ENCODE measurements around the gene CSRP1. TPM values are rescaled to one million over a fixed set of nuclear protein-coding genes. Genes with fewer than 3 reads are reported as not detected.
"Not testable (repeated sequence)": the region's sequence is repeated elsewhere in the genome, so short reads cannot be mapped to it uniquely, and the experiment has no call there.

The CSRP1 gene
- polyA plus RNA-seq, 5 donors: 218 to 352 (median 252) TPM

DNA sequence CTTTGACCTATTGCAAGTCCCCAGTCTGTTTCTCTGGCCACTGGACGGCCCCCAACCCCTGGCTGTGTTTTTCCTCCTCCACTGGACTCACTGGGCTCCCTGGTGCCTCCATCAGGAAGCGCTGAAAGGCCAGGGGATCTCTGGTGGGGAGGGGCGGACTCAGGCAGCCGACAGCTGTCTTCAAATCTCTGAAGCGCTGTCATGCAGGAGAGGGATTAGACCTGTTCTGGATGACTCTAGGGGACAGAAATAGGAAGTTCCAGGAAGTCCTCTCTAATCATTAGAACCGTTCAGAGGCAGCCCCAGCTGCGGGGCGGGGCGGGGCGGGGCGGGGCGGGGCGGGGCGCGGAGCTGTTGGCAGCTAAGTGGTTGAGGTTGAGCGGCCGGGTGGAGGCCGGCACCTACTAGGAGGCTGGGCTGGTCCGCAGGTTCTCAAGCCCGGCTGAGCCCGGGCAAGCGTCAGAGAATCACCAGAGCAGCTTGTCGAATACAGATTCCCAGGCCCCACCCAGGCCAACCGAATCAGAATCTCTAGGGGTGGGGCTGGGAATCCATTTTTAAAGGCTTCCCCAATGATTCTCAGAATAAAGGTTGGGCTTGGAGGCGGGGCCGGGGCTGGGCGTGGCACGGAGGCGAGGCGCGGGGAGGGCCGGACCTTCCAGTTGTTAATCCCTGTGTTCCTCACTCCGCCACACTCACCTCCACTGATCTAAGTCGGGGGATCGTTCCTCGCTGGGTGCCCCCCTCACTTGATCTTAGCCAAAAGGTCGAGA lies 26.5 kb downstream of the CSRP1 start:
- no peak for DNase-seq

DNA sequence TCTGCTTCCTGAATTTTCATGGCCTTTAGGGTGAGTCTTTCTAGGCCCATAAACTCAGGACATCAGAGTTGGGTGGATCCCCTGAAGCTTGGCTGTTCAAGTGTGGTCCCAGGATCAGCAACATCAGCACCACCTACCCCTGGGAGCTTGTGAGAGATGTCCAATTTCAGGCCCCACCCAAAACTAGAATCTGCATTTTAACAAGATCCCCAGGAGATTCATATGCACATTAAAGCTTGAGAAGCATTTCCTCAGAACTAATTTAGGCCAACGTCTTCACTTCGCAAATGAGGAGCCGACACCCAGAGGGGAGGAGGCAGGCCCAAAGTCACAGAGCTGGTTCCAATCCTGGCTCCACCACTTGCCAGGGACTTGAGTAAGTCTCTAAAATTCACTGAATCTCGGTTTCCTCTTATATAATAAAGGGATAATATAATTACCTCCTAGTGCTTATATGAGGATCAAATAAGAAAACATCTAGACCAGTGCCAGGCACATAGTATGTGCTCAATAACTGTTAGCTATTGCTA lies 27.7 kb downstream of the CSRP1 start:
- no peak for DNase-seq

DNA sequence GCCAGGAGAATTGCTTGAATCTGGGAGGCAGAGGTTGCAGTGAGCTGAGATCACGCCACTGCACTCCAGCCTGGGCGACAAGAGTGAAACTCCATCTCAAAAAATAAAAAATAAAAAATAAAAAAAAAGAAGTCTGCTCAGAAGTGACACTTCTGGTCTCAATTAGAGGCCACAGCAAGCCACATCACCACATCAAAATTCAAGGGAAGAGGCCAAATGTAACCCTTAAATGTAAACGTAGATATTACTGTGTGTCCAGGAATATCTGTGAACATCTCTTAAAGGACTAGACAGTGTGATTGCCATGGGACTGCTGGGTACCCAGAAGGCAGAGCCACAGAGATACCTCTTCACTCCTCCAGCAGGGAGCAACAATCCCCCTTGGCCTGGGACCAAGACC lies 28.3 kb downstream of the CSRP1 start:
- not testable (repeated sequence) for DNase-seq

DNA sequence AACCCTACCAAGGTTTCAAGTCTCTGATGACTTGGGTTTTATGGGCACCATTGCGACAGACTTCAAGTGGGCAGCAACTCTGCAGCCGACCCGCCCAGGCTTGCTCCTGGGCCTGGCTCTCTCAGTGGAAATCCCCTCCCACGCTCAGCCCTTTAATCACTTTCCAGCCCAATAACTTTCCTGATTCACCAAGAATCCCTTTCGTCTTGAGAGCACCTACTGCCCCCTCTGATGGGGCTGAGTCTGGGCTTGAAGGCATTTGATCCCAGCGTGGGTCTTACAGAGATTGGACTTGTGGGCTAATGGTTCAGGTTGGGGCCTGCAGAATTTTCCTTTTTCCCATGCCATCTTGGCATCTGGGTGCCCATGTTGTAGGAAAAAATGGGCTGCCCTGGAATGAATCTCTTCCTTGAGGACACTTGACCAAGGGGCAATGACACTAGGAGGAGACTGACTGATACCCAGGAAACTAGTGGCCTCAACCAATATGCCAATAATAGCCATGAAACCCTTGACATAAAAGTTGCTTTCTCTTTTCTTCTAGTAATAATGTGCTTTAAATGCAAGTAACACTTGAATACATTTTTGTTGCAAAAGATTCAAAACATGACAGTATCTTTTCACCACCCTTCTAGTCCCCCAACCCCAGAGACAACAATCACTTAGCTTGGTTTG lies 30.1 kb downstream of the CSRP1 start:
- no peak for DNase-seq

DNA sequence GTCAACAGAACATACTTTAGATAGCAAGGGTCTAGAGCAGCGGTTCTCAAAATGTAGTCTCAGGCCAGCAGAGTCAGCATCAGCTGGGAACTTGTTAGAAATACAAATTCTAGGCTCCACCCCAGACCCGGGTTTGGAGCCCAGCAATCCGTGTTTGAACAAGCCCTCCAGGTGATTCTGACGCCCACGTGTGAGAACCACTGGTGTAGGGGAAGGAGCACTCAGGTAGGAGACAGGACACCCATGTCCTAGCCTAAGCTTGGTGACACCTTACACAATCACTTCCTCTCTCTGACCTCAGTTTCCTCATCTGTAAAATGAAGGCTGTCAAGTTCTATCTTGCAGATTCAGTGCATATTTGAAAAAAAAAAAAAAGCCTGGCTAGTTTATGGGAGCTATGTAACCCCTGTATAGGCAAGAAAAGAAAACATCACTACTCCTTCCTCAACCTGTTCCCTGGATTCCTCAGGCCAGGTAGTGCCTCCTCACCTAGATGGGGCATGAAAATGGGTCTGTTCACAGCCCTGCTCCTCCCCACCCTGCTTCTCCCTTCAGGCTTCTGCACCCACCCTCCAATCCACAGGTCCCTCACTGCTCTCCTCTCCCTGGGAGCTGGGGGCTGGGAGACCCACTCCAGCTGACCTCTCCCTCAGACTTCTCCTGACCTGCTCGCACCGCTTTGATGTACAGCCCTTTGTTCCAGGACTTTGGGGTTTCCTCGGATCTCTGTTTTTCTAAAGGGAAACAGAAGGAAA lies 30.8 kb downstream of the CSRP1 start:
- DNase-seq: no peak

DNA sequence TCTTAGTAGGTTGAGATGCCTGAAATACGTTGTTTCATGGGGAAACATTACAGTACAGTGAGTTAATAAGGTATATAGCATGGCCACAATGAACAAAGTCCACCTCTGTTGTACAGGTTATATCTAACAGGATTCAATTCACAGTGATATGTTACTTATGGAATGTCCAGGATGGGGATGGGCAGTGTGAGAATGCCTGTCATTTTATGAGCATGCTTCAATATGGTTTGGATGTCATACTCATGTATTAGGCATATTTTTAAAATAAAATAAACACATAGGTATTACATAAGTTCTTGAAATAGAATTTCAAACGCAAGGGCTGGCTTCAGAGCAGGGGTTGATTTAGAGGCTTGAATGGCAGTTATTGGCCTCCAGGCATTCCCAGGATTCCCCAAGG lies 31.8 kb downstream of the CSRP1 start:
- no peak for DNase-seq

DNA sequence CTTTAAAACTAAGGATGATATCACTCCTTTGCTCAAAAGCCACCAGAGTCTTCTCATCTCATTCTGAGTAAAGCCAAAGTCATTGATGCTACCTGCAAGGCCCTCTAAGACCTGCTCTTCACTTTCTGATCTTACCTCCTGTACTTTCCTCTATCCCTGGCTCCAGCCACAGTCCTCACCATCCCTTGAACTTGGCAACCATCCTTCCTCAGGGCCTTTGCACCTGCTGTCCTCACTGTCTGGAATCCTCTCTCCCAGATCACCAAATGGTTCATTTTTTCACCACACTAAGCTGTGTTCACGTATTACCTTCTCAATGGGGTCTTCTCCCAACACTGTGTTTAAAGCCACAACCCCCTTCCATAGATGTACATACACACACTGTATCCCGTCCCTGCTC lies 33.6 kb downstream of the CSRP1 start:
- no peak for DNase-seq

DNA sequence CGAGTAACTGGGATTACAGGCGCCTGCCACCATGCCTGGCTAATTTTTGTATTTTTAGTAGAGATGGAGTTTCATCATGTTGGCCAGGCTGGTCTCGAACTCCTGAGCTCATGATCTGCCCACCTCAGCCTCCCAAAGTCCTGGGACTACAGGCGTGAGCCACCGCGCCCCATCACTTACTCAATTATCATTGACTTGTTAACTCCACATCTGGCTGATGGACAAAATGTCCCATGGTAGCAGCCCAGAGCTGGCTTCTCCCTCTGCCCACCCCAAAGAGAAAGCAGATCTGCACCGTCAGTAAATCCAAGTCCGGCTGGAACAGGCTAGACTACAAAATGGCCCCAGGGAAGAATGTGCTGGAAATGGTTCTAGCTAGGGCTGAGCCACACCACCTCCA lies 34.6 kb downstream of the CSRP1 start:
- DNase-seq: not testable (repeated sequence)

DNA sequence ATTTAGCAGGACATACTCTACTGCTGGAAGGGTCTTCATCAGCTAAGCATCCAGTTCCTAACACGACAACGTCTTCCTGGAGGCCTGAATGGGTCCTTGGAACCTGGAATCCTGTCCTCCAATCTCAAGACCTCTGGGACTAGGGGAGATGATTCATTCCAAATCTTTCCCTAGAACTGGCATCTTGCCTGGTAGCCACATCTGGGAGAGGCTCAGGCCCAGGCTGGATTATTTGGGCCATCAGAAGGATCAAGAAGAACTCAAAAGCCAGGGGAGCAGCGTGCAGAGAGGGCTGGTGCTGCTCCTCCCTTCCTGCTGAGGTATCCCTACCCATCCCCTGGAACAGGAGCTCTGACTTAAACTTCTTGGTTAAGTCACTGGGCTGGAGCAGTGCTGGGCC lies 35.2 kb downstream of the CSRP1 start:
- DNase-seq: no peak

DNA sequence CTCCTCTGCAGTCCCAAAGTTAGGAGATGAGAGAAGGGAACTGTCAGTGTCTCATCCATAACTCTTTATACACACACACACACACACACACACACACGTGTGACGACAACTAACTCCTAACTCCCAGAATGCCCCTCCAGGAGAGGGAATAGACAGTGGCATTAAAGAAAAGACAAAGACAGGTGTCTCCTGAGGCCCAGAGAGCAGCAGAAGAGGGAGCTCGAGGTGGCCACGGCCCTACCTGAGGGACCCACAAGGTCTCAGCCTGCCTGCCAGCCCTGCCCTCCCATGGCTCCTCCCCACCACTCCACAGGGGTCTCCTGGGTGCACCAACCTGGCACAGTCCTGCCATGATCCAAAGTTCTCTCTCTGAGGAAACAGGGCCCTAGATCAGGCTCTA lies 36.3 kb downstream of the CSRP1 start:
- no peak for DNase-seq

DNA sequence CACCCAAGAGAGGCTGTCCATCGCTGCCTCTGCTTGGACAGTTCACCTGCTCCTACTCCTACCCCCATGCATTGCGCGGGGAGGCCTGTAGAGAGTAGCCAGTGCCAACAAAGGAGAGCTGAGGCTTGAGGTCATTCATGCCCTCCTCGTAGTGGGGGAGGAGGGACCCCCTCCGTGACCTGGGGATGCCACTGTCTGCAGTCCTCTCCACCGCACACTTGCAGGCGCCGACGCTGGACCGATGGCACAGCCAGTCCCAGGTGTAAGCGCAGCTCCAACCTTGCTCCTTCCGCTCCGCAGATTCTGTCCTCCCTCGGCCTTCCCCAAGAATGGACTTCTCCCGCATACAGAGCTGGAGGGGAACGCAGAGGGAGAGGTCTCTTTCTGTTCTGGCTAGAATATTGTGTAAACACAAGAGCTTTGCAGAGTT lies 37.3 kb downstream of the CSRP1 start:
- DNase-seq: no peak

DNA sequence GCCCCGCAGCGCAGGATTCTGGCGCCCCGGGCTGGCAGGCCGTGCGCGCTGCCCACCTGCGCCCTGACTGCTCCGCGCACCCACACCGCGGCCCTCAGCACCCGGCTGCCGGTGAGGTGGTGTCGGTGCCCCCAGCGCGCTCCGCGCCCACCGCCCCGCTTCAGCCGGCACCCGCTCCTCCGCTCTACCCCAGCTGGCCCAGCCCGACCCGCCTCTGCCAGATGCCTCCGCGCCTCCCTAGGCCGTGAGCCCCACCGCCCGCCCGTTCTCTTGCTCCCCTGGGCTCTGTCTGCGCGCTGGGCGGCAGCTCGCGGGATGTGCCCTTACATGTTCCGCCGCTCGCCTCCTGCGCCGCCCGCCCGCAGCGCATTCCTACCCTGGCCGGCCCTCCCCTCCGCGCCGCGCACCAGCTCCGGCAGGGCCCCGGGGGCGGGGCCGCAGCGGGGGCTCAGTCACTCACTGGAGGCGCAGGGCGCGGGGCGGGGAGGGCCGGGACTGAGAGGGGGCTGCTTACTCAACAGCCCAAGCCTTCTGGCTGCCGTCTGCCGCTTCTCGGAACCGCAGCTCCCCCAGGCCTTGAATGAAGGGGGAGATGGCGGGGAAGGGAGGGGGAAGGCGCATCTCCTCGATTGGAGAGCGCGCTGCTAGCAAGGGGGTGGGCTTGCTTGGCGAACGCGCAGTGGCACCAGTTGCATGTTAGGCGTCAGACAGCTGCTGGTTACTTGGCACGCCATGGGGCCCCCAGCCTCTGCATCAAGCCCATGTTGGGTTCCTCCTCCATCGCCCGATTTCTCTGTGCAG lies 37.9 kb downstream of the CSRP1 start, which contains the start of gene PHLDA3:
Gene PHLDA3, minus strand, starts transcription at position 345 of the 801 bp plus-strand sequence. CDS start 402 bp downstream, outside the sequence.
- DNase-seq: peak; percentile 85 to 88

DNA sequence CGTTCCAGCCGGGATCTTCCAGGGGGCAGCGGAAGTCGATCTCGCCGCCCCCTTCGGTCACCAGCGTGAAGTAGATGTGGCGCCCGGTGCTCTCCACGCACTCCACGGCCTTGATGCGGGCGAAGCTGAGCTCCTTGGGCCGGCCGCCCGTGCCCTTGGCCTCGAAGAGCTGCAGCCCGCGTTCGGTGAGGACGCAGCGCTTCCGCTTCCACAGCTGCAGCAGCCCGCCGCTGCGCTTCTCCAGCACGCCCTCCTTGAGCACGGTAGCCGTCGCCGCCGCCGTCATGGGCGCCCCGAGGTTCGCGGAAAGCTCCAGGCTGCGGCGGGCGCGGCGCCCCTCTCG lies 38.5 kb downstream of the CSRP1 start:
- DNase-seq: no peak

DNA sequence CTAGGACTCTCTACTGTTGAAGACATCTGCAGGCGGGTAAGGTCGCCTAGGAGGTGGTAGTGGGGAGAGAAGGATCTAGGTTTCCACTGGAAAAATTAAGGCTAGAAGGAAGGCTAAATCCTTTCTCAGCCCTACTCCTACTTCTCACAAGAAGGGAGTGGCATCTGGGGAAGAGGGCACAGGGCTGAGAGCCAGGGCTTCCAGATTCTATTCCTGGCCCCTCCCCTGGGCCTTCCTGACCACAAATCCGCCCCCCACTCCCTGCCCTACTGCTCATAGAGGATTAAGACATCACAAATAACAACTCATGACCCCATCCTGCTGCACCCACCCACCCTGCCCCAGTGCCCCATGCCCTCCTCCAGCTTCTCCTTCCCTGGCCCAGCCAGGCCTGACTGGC lies 40.4 kb downstream of the CSRP1 start:
- DNase-seq: no peak

DNA sequence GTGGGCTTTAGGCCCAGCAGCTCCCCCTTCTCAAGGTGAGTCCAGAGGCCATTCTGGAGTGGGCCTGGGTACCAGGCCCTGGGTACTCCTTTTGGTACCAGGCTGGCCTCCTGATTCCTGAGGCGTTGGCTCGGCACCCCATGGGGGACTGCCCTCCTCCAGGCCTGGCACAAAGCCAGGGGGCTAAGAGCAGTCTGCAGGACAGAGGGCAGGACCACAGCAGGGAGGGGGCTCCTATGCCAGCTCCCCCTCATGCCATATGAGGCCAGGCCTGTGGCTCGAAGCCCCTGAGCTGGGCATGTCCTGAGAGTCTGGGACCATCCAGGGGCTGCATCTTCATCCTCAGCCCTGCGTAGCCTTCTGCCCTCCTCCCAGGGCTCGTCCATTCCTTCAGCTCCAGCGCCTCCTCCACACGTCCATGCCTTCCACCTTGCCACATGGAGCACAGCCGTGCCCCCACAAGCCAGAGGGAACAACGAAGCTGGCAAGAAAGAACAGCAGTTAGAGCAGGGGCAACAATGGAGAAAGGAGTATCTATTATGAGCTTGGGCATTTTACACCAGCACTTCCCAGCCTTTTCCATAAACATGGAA lies 41.1 kb downstream of the CSRP1 start:
- no peak for DNase-seq

DNA sequence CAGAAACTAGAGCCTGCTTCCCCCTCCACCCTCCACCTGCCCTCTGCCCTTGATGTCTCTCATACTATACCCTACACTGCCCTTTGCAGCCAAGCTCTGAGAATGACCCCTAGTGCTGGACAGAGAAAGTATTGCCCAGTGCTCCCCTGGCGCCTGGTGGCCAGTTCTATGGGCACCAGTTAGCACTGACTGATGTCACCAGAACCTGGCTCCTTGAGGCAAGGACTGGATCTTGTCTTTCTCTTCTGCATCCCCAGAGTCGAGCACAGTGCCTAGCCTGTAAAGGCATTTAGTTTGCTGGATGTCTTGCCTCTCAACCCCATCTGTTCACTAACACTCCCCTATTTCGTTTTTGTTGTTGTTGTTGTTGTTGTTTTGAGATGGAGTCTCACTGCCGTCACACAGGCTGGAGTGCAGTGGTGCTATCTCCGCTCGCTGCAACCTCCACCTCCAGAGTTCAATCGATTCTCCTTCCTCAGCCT lies 43.8 kb downstream of the CSRP1 start:
- no peak for DNase-seq

DNA sequence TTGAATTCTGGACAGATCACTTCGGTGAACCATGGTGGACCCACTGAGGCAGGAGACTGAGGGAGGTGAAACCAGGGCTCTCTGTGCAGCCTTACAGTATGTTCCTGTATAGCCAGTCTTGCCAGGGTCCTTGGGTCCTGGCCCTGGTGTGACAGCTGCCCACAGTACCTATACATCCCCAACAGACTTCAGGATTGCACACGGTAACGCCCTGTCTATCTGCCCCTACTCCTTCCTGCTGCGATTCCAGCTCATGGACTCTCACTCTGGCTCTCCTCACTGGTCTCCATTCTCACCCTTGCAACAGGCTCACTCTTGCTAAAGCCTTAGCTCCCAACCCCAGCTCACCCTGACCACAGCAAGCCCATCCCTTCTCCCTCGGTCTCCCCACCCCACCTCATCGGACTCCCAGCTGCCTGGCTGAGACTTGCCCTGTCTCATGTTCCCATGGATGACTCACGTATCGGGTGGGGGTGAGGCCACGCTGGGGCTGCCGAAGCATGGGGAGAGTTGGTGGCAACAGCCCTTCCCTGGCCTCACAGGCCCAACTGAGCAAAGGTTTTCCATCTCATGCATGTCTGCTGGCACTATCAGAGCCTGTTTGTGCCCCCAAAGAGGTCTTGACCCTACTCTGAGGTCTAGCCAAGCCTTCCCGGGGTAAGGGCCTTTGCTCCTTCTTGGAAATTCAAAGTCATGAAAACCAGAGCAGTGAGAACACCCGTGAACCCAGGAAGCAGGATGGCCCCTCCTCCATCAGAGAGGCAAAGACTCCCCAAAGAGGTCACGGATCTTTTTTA lies 45.1 kb downstream of the CSRP1 start:
- no peak for DNase-seq

DNA sequence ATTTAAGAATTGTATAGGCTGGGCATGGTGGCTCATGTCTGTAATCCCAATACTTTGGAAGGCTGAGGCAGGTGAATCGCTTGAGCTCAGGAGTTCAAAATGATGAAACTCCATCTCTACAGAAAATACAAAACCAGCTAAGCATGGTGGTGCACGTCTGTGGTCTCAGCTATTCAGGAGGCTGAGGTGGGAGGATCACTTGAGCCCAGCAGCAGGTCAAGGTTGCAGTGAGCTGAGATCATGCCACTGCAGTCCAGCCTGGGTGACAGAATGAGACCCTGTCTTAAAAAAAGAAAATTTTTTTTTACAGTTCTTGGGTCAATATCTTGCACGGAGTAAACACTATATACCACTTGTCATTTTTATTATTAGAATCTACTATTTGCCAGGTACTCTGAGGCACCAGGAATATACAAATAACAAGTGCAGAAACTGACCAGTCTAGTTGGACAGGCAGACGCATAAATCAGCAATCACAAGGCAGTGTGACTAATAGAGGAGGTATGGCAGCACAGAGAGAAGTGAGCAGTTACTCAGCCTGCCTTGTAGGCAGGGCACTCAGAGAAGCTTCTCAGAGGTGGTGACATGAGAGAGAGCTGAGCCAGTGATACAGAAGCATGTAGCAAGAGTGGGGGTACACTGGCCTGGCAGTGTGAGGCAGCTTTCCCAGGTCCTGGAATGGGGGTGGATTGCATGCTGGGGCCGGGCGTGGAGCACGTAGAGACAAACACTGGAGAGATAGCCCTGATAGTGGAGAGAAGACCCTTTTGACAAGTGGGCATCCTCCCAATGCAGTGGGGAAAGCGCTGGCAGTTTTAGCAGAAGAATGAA lies 45.9 kb downstream of the CSRP1 start:
- no peak for DNase-seq

DNA sequence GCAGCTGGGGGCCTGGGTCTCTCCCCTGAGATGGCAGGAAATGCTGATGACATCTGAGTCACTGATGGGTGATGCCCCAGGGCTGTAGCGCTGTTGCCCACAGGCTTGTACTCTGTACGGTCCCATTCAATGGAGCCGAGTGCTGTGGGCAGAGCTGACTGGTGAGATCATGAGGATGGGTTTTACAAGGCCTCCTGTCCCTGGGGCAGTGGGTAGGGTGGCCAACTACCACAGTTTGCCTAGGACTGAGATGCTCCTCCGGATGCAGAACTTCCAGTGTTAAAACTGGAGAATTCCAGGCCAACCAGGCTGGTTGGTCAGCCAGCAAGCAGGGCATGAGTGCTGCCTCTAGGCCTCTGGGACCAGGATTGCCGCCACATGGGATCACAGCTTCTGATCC lies 47.1 kb downstream of the CSRP1 start:
- no peak for DNase-seq

Data from right lung (tissue), 5 donors.